GM19397 (cell line): Measurements from ENCODE around the gene CACNA1B.
"Not testable (repeated sequence)": the region's sequence is repeated elsewhere in the genome, so short reads cannot be mapped to it uniquely, and the experiment has no call there.

ENCODE experiments used
- ATAC-seq: cut with Tn5 transposase; IDR thresholded peaks from one replicate; pipeline ENCODE4 v1.9.1; 2021; ENCODE audit warnings: mild to moderate bottlenecking, moderate library complexity; ENCODE audit not compliant: unreplicated experiment

CACNA1B gene

DNA sequence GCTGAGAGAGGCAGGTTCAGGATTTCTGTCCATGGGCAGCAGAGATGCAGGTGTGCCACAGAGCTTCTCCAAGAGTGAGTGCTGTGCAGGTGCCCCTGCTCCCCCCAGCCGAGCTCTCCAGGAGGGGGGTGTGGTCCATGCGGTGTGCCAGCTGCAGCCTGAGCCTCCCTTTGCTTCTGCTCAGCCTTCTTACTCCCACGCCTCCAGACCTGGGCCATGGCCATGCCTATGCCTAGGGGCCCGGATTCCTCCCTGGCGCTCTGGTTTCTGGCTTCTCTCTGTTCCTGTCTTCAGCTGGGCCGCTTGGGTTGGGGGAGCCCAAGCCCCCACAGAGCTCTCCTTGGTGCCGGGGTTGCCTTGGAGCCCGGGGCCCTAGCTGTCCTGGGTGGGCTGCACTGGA lies 133.3 kb downstream of the CACNA1B start:
- no peak for ATAC-seq

- no peak for ATAC-seq
Measured at GRCh38 chr9:138011951-138012500, 134.4 kb downstream of the CACNA1B start.

DNA sequence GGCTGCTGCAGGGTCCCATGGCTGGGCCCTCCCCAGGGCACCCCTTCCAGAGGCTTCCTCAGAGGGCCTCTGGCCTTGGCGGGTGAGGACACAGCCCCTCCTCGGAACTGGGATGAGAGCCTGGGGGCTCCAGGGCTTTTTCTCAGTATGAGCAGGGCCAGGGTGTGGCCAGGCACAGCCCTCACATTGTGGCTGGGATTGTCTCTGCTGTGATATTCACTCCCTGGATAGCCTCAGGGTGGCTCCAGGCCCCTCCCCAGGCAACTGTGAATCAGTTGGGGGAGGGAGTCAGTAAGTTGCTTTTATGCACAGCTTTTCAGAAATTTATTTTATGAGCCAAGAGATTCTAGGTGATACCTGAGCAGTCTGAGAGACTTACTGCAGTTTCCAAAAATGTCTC lies 135.7 kb downstream of the CACNA1B start:
- ATAC-seq = no peak

- no peak for ATAC-seq
Measured at GRCh38 chr9:138013836-138014562, 136.4 kb downstream of the CACNA1B start.

GRCh38 chr9:138014563-138014945 lies 137.0 kb downstream of the CACNA1B start:
- no peak for ATAC-seq

DNA sequence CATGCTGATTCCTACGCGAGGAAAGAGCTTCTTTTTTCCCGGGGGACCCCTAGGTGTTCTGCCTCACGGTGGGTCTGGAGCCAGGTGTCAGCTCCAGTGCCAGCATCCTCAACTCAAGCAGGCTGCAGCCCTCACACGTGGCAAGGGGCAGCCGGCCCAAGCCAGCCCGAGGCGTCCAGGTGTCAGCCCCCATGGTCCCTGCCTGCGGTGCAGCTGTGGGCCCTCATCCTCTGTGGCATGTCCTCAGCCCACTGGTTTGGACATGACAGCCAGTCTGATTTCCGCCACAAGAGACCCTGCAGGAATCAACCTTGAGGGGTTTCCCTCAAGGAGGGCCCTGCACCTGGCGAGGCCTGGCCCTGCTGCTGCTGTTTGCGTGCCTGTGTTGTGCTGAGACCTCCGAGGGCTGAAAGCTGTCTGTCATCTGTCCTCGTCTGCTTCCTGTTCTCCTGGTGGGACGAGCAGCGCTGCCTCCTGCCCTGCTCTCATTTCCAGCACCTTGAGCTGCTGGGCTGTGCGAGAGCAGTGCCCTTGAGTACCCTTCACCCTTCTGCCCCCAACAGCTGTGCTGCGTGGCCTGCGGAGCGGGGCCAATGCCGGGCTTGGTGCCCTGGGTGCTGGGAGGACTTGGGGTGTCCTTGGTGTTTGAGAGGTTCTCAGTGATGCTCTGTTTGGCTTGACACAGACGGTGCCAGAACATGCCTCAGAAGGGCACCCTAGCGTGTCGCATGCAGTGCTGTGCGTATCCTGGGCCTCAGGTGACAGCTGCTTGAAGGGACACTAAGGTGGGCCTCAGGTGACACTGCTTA lies 137.6 kb downstream of the CACNA1B start:
- ATAC-seq = no peak

- no peak for ATAC-seq
Measured at GRCh38 chr9:138016406-138017187, 139.0 kb downstream of the CACNA1B start.

- ATAC-seq = no peak
Measured at GRCh38 chr9:138017200-138017599, 139.6 kb downstream of the CACNA1B start.

DNA sequence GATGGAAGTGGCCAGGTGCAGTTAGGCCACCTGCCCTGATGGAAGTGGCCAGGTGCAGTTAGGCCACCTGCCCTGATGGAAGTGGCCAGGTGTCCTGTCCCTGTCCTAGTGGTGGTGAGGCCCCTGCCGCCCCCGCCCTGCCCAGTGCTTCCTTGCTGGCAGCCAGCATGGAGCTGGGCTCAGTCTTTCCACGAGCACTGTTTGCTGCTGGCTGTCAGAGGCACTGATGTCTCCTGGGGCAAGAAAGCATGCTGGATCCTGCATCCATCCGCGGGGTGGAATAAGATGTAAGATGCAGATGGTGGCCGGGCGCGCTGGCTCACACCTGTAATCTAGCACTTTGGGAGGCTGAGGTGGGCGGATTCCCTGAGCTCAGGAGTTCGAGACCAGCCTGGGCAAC lies 141.9 kb downstream of the CACNA1B start:
- ATAC-seq = not testable (repeated sequence)

DNA sequence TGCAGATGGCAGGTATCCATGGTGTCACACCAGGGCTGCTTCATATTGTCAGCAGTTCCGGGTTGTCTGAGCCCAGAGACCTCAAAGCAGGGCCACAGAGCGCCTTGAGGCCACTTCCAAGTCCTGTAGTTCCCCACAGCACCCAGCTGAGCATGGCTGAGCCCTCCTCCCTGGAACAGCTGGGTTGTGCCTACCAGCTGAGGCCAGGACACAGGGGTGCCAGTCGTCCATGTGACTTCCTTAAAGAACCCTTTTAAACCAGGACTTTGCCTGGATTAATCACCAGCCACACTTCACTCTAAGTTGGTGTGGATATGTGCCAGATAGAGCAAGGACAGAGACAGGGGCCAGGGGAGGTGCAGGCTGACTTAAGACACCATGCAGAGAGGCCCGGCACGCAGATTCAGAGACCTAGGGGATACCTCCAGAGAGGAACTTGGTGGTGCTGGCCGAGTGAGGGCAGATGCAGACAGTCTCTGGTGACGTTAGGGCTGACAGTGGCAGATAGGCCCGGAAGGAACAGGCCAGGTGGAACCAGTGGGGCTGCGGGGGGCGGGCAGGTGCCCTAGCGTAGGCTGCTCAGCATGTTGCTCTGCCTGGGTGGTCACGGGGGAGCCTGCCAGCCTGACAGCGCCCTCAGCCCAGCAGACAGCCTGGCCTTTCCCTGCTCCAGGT lies 142.7 kb downstream of the CACNA1B start:
- ATAC-seq = no peak

DNA sequence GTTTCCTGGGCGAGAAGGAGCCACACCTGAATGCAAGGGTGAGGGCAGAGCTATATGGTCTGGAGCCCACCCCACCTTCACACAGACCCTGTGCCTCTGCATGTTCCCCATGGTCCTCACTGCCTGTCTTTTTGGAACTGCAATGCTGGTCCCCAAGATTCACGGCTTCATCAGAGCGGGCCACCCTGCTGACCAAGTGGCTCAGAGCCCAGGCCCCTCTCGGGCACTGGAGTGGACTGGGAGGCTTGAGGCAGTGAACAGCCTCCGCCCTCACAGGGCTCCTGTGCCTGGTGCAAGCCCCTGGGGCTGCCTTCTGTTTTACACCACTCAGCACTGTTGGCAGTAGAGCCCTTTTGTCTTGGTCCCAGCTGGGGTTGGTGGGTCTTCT lies 143.2 kb downstream of the CACNA1B start:
- ATAC-seq = no peak

GRCh38 chr9:138021251-138022056 lies 143.9 kb downstream of the CACNA1B start:
- ATAC-seq = no peak

- no peak for ATAC-seq
Measured at GRCh38 chr9:138022121-138022741, 144.6 kb downstream of the CACNA1B start.

- no peak for ATAC-seq
Measured at GRCh38 chr9:138022756-138023393, 145.3 kb downstream of the CACNA1B start.

GRCh38 chr9:138023394-138024124 lies 146.0 kb downstream of the CACNA1B start:
- ATAC-seq = no peak

GRCh38 chr9:138024131-138024530 lies 146.5 kb downstream of the CACNA1B start:
- no peak for ATAC-seq

- ATAC-seq = no peak
Measured at GRCh38 chr9:138024831-138025291, 147.3 kb downstream of the CACNA1B start.

DNA sequence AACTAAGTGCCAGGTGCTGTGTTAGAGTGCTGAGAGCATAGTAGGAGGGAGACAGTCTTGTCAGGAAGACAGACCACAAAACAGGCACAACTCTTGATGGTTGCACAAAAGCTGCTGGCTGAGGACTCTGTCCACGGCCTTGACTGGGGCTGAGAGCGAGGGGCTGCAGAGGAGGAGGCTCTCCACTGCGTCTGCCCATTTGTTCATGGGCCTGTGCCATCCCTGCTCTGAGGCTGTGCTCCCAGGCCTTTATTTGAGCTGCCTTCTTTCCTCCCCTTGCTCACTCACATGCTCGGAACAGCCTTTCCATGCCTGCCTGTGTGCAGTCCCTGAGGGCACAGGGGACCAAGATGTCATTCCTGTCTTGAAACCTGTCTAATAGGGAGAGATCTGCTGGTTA lies 147.8 kb downstream of the CACNA1B start:
- no peak for ATAC-seq
